CD4-positive, alpha-beta T cell (primary cell): ENCODE measurements around the gene CCPG1. TPM values are rescaled to one million over a fixed set of nuclear protein-coding genes. Genes with fewer than 3 reads are reported as not detected.

Experiments used
- ATAC-seq: fragments of 200-7000 bp; cut with Tn5 transposase; one replicate; pipeline ENCODE4 v1.10.0; 2022; ENCODE audit warnings: mild to moderate bottlenecking; ENCODE audit not compliant: poor library complexity
- CTCF ChIA-PET: fragments of 350-600 bp; sonication (Branson Sonifier 250); formaldehyde crosslinking; loops from one replicate; lab custom pipeline; 2021; ENCODE audit warnings: antibody characterized with exemption, inconsistent platforms; lab: Charles Lee
- POLR2A ChIA-PET: fragments of 350-600 bp; sonication (Branson Sonifier 250); formaldehyde crosslinking; loops from one replicate; lab custom pipeline; 2021; ENCODE audit warnings: antibody characterized with exemption, inconsistent platforms; lab: Charles Lee
- DNase-seq, 14 experiments: peaks; one replicate each; pipeline ENCODE4 v3.0.0-alpha.2; 2013 to 2020; ENCODE audit warnings: mixed read lengths in 2 of 14
- H3K27ac ChIP-seq, 2 donors: one replicate each; pipeline versions ENCODE4 v1.5.1 to v1.7.0; 2013; ENCODE audit warnings: low read length in 2 of 2, low read depth in 1 of 2, mild to moderate bottlenecking in 1 of 2
- H3K27me3 ChIP-seq, 2 experiments: 1 replicate in 1 of 2; 2 replicates in 1 of 2; pipeline versions ENCODE4 v1.6.1 to v1.7.0; 2013; ENCODE audit warnings: low read length in 2 of 2, control low read depth in 1 of 2, mild to moderate bottlenecking in 1 of 2, moderate library complexity in 1 of 2; ENCODE audit not compliant: insufficient read depth in 2 of 2, control insufficient read depth in 1 of 2
- H3K36me3 ChIP-seq: one replicate; pipeline ENCODE4 v1.6.1; 2013; ENCODE audit warnings: low read length, control low read depth; ENCODE audit not compliant: insufficient read depth
- H3K4me1 ChIP-seq: one replicate; pipeline ENCODE4 v1.6.1; 2013; ENCODE audit warnings: low read length, control low read depth; ENCODE audit not compliant: insufficient read depth
- H3K4me3 ChIP-seq: one replicate; pipeline ENCODE4 v1.5.1; 2013; ENCODE audit warnings: mild to moderate bottlenecking, low read length, moderate library complexity
- H3K9me3 ChIP-seq, 2 experiments: 1 replicate in 1 of 2; 2 replicates in 1 of 2; pipeline versions ENCODE4 v1.6.1 to v1.7.0; 2013; ENCODE audit warnings: low read length in 2 of 2, mild to moderate bottlenecking in 2 of 2, control low read depth in 1 of 2, moderate library complexity in 1 of 2; ENCODE audit not compliant: control insufficient read depth in 1 of 2, insufficient read depth in 1 of 2
- H3K27ac Mint-ChIP-seq: one replicate; pipeline ENCODE4 v1.8.0; 2020; ENCODE audit warnings: mixed read lengths
- H3K27me3 Mint-ChIP-seq: one replicate; pipeline ENCODE4 v1.8.0; 2021; ENCODE audit warnings: mixed read lengths
- H3K36me3 Mint-ChIP-seq: one replicate; pipeline ENCODE4 v1.8.0; 2021; ENCODE audit warnings: low read depth, mixed read lengths
- H3K4me1 Mint-ChIP-seq: one replicate; pipeline ENCODE4 v1.8.0; 2021; ENCODE audit warnings: low read depth, mixed read lengths
- H3K4me3 Mint-ChIP-seq: one replicate; pipeline ENCODE4 v1.8.0; 2020; ENCODE audit warnings: mild to moderate bottlenecking, mixed read lengths
- H3K9me3 Mint-ChIP-seq: one replicate; pipeline ENCODE4 v1.8.0; 2020; ENCODE audit warnings: mixed read lengths
- CTCF ChIP-seq: fragments of 200-600 bp; IDR thresholded peaks from one replicate; pipeline ENCODE4 v1.8.0; 2022; ENCODE audit warnings: antibody characterized with exemption, mild to moderate bottlenecking
- intact Hi-C, 2 experiments: fragments of 100-400 bp; cut with DNase I in 1 of 2; cut with micrococcal nuclease in 1 of 2; formaldehyde crosslinking; loops; one replicate each; pipeline versions ENCODE4 v1.15.1 to v1.9.0; 2023 to 2025; cut with DNase I, micrococcal nuclease
- total RNA-seq, 174 experiments: library from RNA in 2 of 174; stranded (reverse) in 2 of 174; gene quantifications; one replicate each; pipeline ENCODE4 v1.2.3 and lab custom pipeline; 2021 to 2026

Gene CCPG1
- total RNA-seq, 2 experiments from 2014 or later, result 29.9 to 31.5 TPM

GRCh38 chr15:55398243-55398642 is 9.9 kb downstream of the CCPG1 start:
- Mint-ChIP-seq H3K36me3 (peaks cover 49% of the 10 kb centered on the region), H3K9me3 (peaks cover 5% of the 10 kb centered on the region), H3K4me1 (peaks cover 63% of the 10 kb centered on the region), H3K4me3 (no peak overlapping the region), H3K27ac (no peak overlapping the region), H3K27me3 (no peaks in the 10 kb centered on the region)
- H3K27ac ChIP-seq, result no peak overlapping the region
- H3K27me3 ChIP-seq, result no peaks in the 10 kb centered on the region
- no peak for DNase-seq
- intact Hi-C loops, result no loop called here
- no peaks in the 10 kb centered on the region for H3K4me1 ChIP-seq
- no peak for TF ChIP-seq CTCF
- CTCF ChIA-PET, result no interaction called here
- H3K4me3 ChIP-seq, result no peak overlapping the region
- POLR2A ChIA-PET, result no interaction called here
- H3K9me3 ChIP-seq, result no peaks in the 10 kb centered on the region
- H3K36me3 ChIP-seq, result peaks cover 3% of the 10 kb centered on the region
- ATAC-seq, result no peak

GRCh38 chr15:55394694-55395093 is 13.5 kb downstream of the CCPG1 start:
- DNase-seq, result peak in 1 of 14 experiments; percentile 7
- intact Hi-C loops, result no loop called here
- Mint-ChIP-seq H3K9me3 (peaks cover 5% of the 10 kb centered on the region), H3K27me3 (no peaks in the 10 kb centered on the region), H3K4me1 (peaks cover 42% of the 10 kb centered on the region), H3K4me3 (no peak overlapping the region), H3K36me3 (peaks cover 42% of the 10 kb centered on the region), H3K27ac (no peak overlapping the region)
- no peak for TF ChIP-seq CTCF
- Histone ChIP-seq H3K27me3 (no peaks in the 10 kb centered on the region), H3K4me1 (no peaks in the 10 kb centered on the region), H3K4me3 (no peak overlapping the region), H3K27ac (no peak overlapping the region), H3K9me3 (no peaks in the 10 kb centered on the region), H3K36me3 (peaks cover 3% of the 10 kb centered on the region)
- no peak for ATAC-seq
- POLR2A ChIA-PET, result interaction anchor here (1.0 kb wide), 1 partner anchor 14 kb away, joined by 3 read pairs; the partner anchor contains the start of genes CCPG1 and PIERCE2
- CTCF ChIA-PET, result interaction anchor here (3.4 kb wide), 1 partner anchor 13 kb away, joined by 15 read pairs; the partner anchor contains the start of genes CCPG1 and PIERCE2

GRCh38 chr15:55389264-55389607 is 18.9 kb downstream of the CCPG1 start:
- no peak overlapping the region for H3K27ac ChIP-seq
- intact Hi-C loops, result no loop called here
- H3K9me3 ChIP-seq, result no peaks in the 10 kb centered on the region
- ChIA-PET POLR2A (no interaction called here), CTCF (interaction anchor here (1.4 kb wide), 1 partner anchor 19 kb away, joined by 3 read pairs; the partner anchor contains the start of genes CCPG1 and PIERCE2)
- no peak overlapping the region for H3K27ac Mint-ChIP-seq
- H3K36me3 ChIP-seq, result peaks cover 21% of the 10 kb centered on the region
- H3K27me3 ChIP-seq, result no peaks in the 10 kb centered on the region
- ATAC-seq, result no peak
- no peaks in the 10 kb centered on the region for H3K4me1 ChIP-seq
- no peaks in the 10 kb centered on the region for H3K27me3 Mint-ChIP-seq
- no peak overlapping the region for H3K4me3 ChIP-seq
- no peak overlapping the region for H3K4me3 Mint-ChIP-seq
- peaks cover 14% of the 10 kb centered on the region for H3K4me1 Mint-ChIP-seq
- peaks cover 49% of the 10 kb centered on the region for H3K36me3 Mint-ChIP-seq
- TF ChIP-seq CTCF, result no peak
- H3K9me3 Mint-ChIP-seq, result no peaks in the 10 kb centered on the region
- no peak for DNase-seq
